NCI-H2196 (cell line): ENCODE results near the gene LRP10.
"Not testable (repeated sequence)": the region's sequence is repeated elsewhere in the genome, so short reads cannot be mapped to it uniquely, and the experiment has no call there.

Experiments
- DNase-seq: peaks from one replicate; lab custom pipeline; 2025; ENCODE audit not compliant: unreplicated experiment; lab: John Stamatoyannopoulos, UW

Gene LRP10

GRCh38 chr14:22886500-22887259 lies 15.1 kb downstream of the LRP10 start:
- peak; percentile 88 for DNase-seq

- DNase-seq: peak; percentile 89
Measured at GRCh38 chr14:22887260-22887989, 15.9 kb downstream of the LRP10 start.

- DNase-seq: no peak
Measured at GRCh38 chr14:22887990-22888378, 16.4 kb downstream of the LRP10 start.

- no peak for DNase-seq
Measured at GRCh38 chr14:22888662-22889061, 17.1 kb downstream of the LRP10 start.

- DNase-seq: no peak
Measured at GRCh38 chr14:22890416-22890815, 18.9 kb downstream of the LRP10 start.

- DNase-seq: no peak
Measured at GRCh38 chr14:22892488-22892887, 20.9 kb downstream of the LRP10 start.

- DNase-seq: no peak
Measured at GRCh38 chr14:22893706-22894105, 22.2 kb downstream of the LRP10 start.

- no peak for DNase-seq
Measured at GRCh38 chr14:22895402-22895801, 23.9 kb downstream of the LRP10 start.

- no peak for DNase-seq
Measured at GRCh38 chr14:22896356-22896755, 24.8 kb downstream of the LRP10 start.

GRCh38 chr14:22896760-22897159 lies 25.2 kb downstream of the LRP10 start:
- no peak for DNase-seq

GRCh38 chr14:22897357-22897756 lies 25.8 kb downstream of the LRP10 start:
- DNase-seq: no peak

- no peak for DNase-seq
Measured at GRCh38 chr14:22898302-22899090, 27.0 kb downstream of the LRP10 start.

- DNase-seq: peak; percentile 68
Measured at GRCh38 chr14:22900081-22900799, 28.7 kb downstream of the LRP10 start.

GRCh38 chr14:22901799-22902198 lies 30.3 kb downstream of the LRP10 start:
- no peak for DNase-seq

GRCh38 chr14:22903742-22904087 lies 32.2 kb downstream of the LRP10 start:
- no peak for DNase-seq

GRCh38 chr14:22905627-22906026 lies 34.1 kb downstream of the LRP10 start:
- no peak for DNase-seq

GRCh38 chr14:22906073-22906472 lies 34.5 kb downstream of the LRP10 start:
- DNase-seq: no peak

GRCh38 chr14:22907429-22907828 lies 35.9 kb downstream of the LRP10 start:
- DNase-seq: no peak

- no peak for DNase-seq
Measured at GRCh38 chr14:22908601-22909000, 37.1 kb downstream of the LRP10 start.

- DNase-seq: no peak
Measured at GRCh38 chr14:22910916-22911315, 39.4 kb downstream of the LRP10 start.

- not testable (repeated sequence) for DNase-seq
Measured at GRCh38 chr14:22914836-22915235, 43.3 kb downstream of the LRP10 start.
